IMR-90 (cell line): ENCODE measurements around the gene DSE. TPM values are rescaled to one million over a fixed set of nuclear protein-coding genes. Genes with fewer than 3 reads are reported as not detected.
A peak's percentile ranks its signal among the peaks of the same experiment; 100 is the strongest.

ENCODE experiments used
- ATAC-seq: fragments of 200-7000 bp; cut with Tn5 transposase; 2 replicates; pipeline ENCODE4 v1.9.1; 2020; ENCODE audit warnings: low read depth, mild to moderate bottlenecking, moderate library complexity
- BruUV-seq: library from RNA; stranded (reverse); fragments of 400-500 nt; replicated peaks from 2 replicates; lab custom pipeline; 2021; lab: Mats Ljungman, UMichigan
- CTCF ChIA-PET: fragments of 300-600 bp; formaldehyde crosslinking; extraction: SDS; loops from one replicate; lab custom pipeline; 2021; ENCODE audit warnings: antibody characterized with exemption; lab: Yijun Ruan, JAX
- POLR2A ChIA-PET: fragments of 300-600 bp; sonication (Branson Sonifier 250); formaldehyde crosslinking; loops from one replicate; lab custom pipeline; 2022; ENCODE audit warnings: antibody characterized with exemption; ENCODE audit not compliant: unreplicated experiment; lab: Charles Lee
- DNase-seq: peaks from one replicate; pipeline ENCODE4 v3.0.0; 2013
- H2AFZ ChIP-seq: replicated peaks from 2 replicates; pipeline ENCODE3; 2013; ENCODE audit warnings: low read length, mild to moderate bottlenecking; ENCODE audit not compliant: poor library complexity
- H2AK5ac ChIP-seq: 2 replicates; pipeline ENCODE4 v1.6.1; 2013; ENCODE audit warnings: low read depth, low read length, inconsistent platforms
- H2AK9ac ChIP-seq: replicated peaks from 2 replicates; pipeline ENCODE3; 2013; ENCODE audit warnings: mild to moderate bottlenecking, low read depth, low read length, moderate library complexity; ENCODE audit not compliant: poor library complexity
- H2BK120ac ChIP-seq: 2 replicates; pipeline ENCODE4 v1.6.1; 2013; ENCODE audit warnings: low read depth, low read length, inconsistent platforms
- H2BK15ac ChIP-seq: 3 replicates; pipeline ENCODE4 v1.6.1; 2013; ENCODE audit warnings: low read depth, low read length, inconsistent platforms
- H2BK20ac ChIP-seq: 2 replicates; pipeline ENCODE4 v1.6.1; 2013; ENCODE audit warnings: low read depth, mild to moderate bottlenecking, inconsistent platforms, low read length, moderate library complexity
- H2BK5ac ChIP-seq: 2 replicates; pipeline ENCODE4 v1.6.1; 2013; ENCODE audit warnings: mild to moderate bottlenecking, low read depth, low read length, inconsistent platforms; ENCODE audit not compliant: poor library complexity, severe bottlenecking
- H3K14ac ChIP-seq: replicated peaks from 2 replicates; pipeline ENCODE4 v1.6.1; 2013; ENCODE audit warnings: low read depth, low read length, inconsistent platforms
- H3K18ac ChIP-seq: 2 replicates; pipeline ENCODE4 v1.6.1; 2013; ENCODE audit warnings: low read depth, low read length, control low read depth
- H3K23ac ChIP-seq: 2 replicates; pipeline ENCODE4 v1.6.1; 2013; ENCODE audit warnings: low read depth, low read length, inconsistent platforms
- H3K27ac ChIP-seq: 2 replicates; pipeline ENCODE4 v1.5.1; 2013; ENCODE audit warnings: mild to moderate bottlenecking, control low read depth, low read length; ENCODE audit not compliant: insufficient read depth
- H3K27me3 ChIP-seq: 2 replicates; pipeline ENCODE4 v1.6.1; 2013; ENCODE audit warnings: low read length; ENCODE audit not compliant: control insufficient read depth, insufficient read depth
- H3K36me3 ChIP-seq: 2 replicates; pipeline ENCODE4 v1.6.1; 2013; ENCODE audit warnings: low read length, mixed read lengths; ENCODE audit not compliant: control insufficient read depth, insufficient read depth
- H3K4ac ChIP-seq: 2 replicates; pipeline ENCODE4 v1.6.1; 2013; ENCODE audit warnings: low read depth, low read length, inconsistent platforms
- H3K4me1 ChIP-seq: 2 replicates; pipeline ENCODE4 v1.6.1; 2013; ENCODE audit warnings: low read length, mixed read lengths; ENCODE audit not compliant: control insufficient read depth, insufficient read depth
- H3K4me2 ChIP-seq: 2 replicates; pipeline ENCODE4 v1.6.1; 2013; ENCODE audit warnings: low read depth, mild to moderate bottlenecking, control low read depth, low read length, moderate library complexity
- H3K4me3 ChIP-seq: 2 replicates; pipeline ENCODE4 v1.5.1; 2013; ENCODE audit warnings: low read depth, mild to moderate bottlenecking, control low read depth, low read length, moderate library complexity; ENCODE audit not compliant: insufficient read depth
- H3K56ac ChIP-seq: 2 replicates; pipeline ENCODE4 v1.6.1; 2013; ENCODE audit warnings: low read length, inconsistent platforms; ENCODE audit not compliant: insufficient read depth; ENCODE audit errors: extremely low read depth
- H3K79me1 ChIP-seq, 2 experiments: 2 replicates each; pipeline ENCODE4 v1.6.1; 2013; ENCODE audit warnings: low read length in 2 of 2, inconsistent platforms in 1 of 2, low read depth in 1 of 2
- H3K9ac ChIP-seq: 2 replicates; pipeline ENCODE4 v1.6.1; 2013; ENCODE audit warnings: low read depth, low read length, control low read depth
- H3K9me1 ChIP-seq: 2 replicates; pipeline ENCODE4 v1.6.1; 2013; ENCODE audit warnings: low read length, inconsistent platforms; ENCODE audit not compliant: insufficient read depth
- H3K9me3 ChIP-seq: 2 replicates; pipeline ENCODE4 v1.6.1; 2013; ENCODE audit warnings: low read length; ENCODE audit not compliant: control insufficient read depth, insufficient read depth
- H4K20me1 ChIP-seq: 2 replicates; pipeline ENCODE4 v1.6.1; 2013; ENCODE audit warnings: low read length, inconsistent platforms; ENCODE audit not compliant: insufficient read depth
- H4K5ac ChIP-seq: 2 replicates; pipeline ENCODE4 v1.6.1; 2013; ENCODE audit warnings: mild to moderate bottlenecking, low read depth, low read length, control low read depth
- H4K8ac ChIP-seq, 2 experiments: 2 replicates each; pipeline ENCODE4 v1.6.1; 2013; ENCODE audit warnings: low read depth in 2 of 2, low read length in 2 of 2, control low read depth in 1 of 2, inconsistent platforms in 1 of 2
- H4K91ac ChIP-seq: 2 replicates; pipeline ENCODE4 v1.6.1; 2013; ENCODE audit warnings: low read depth, low read length, inconsistent platforms; ENCODE audit not compliant: insufficient read depth
- BHLHE40 ChIP-seq: fragments of 150-350 bp; IDR thresholded peaks from 2 replicates; pipeline ENCODE4 v1.6.1; 2016; ENCODE audit warnings: mild to moderate bottlenecking, low read depth, low read length
- NFE2L2 ChIP-seq: fragments of 150-350 bp; IDR thresholded peaks from 2 replicates; pipeline ENCODE4 v1.6.1; 2016; ENCODE audit warnings: low read depth, mild to moderate bottlenecking, low read length
- RAD21 ChIP-seq: IDR thresholded peaks from 2 replicates; pipeline ENCODE4 v1.6.1; 2012; ENCODE audit warnings: low read length, improper control_type of control experiment
- WGBS, 2 experiments: methylation state at CpG; one replicate each; pipeline versions ENCODE4 v1.1.5 to v1.1.7; 2013; ENCODE audit warnings: missing lambda C conversion rate in 2 of 2; ENCODE audit not compliant: insufficient read length in 1 of 2; ENCODE audit errors: extremely low coverage in 2 of 2; 5-methylcytosine and 5-hydroxymethylcytosine counted together
- dilution Hi-C: fragments of 300-500 bp; cut with HindIII; formaldehyde crosslinking; loops from one replicate; pipeline ENCODE4 v1.14.3; 2018; ENCODE audit warnings: low sequenced_read_pairs; ENCODE audit not compliant: unreplicated experiment
- in situ Hi-C: fragments of 300-500 bp; cut with MboI; formaldehyde crosslinking; loops from 3 replicates; pipeline ENCODE4 v1.14.3; 2019; ENCODE audit warnings: low sequenced_read_pairs, inconsistent platforms, mixed read lengths
- intact Hi-C: fragments of 100-400 bp; cut with micrococcal nuclease; formaldehyde crosslinking; loops from 2 replicates; pipeline ENCODE4 v1.10.0; 2022
- polyA plus RNA-seq, 3 experiments: library from polyadenylated mRNA; depleted of rRNA; stranded (reverse); fragments of >200 nt; gene quantifications; 2 replicates each; pipeline ENCODE4 v1.2.3, GENCODE V29; 2012; ENCODE audit warnings: low replicate concordance in 1 of 3
- total RNA-seq: library from RNA; depleted of rRNA; stranded (reverse); fragments of >200 nt; gene quantifications from 2 replicates; pipeline ENCODE4 v1.2.3, GENCODE V29; 2012

DSE gene
- total and polyA plus RNA-seq, 2 of the 4 experiments (the other 2 are of a cell fraction) = 48.0 to 154 TPM

GRCh38 chr6:116328528-116328903 lies 42.2 kb upstream of the DSE start:
- 0 out of 2 replicates have a peak overlapping the region, but pooled peaks have one; percentile 52 for H2BK20ac ChIP-seq
- H2BK5ac ChIP-seq = peak overlapping the region; percentile 42
- no peaks in the 10 kb centered on the region for H4K20me1 ChIP-seq
- H2BK120ac ChIP-seq = no peak overlapping the region
- peaks cover 1% of the 10 kb centered on the region; the same call in 1 of the 2 replicates for H3K4me1 ChIP-seq
- no peak overlapping the region for H2AK5ac ChIP-seq
- CTCF ChIA-PET = no interaction called here
- H3K14ac ChIP-seq = no peak overlapping the region
- ATAC-seq (peak; percentile 46), DNase-seq (peak; percentile 31)
- H3K4me3 ChIP-seq = no peak overlapping the region
- POLR2A ChIA-PET = no interaction called here
- TF ChIP-seq NFE2L2 = no peak
- TF ChIP-seq RAD21 = no peak
- TF ChIP-seq BHLHE40 = no peak
- H3K23ac ChIP-seq = no peak overlapping the region
- H3K9me3 ChIP-seq = peaks cover 2% of the 10 kb centered on the region; the same call in 1 of the 2 replicates
- H3K79me1 ChIP-seq = no peaks in the 10 kb centered on the region; a peak in 2 of 4 replicates
- no CpG with 5 or more reads among the region's 1 CpG for WGBS, 2 experiments
- H3K9me1 ChIP-seq = no peaks in the 10 kb centered on the region
- in situ Hi-C loops (no loop called here), intact Hi-C loops (no loop called here), dilution Hi-C loops (no loop called here)
- H3K36me3 ChIP-seq = no peaks in the 10 kb centered on the region
- no peak overlapping the region for H3K27ac ChIP-seq
- no peak overlapping the region for H4K5ac ChIP-seq
- H3K9ac ChIP-seq = no peak overlapping the region
- no peak overlapping the region for H2AK9ac ChIP-seq
- peak overlapping the region; percentile 12; the same call in 1 of the 2 replicates for H3K4me2 ChIP-seq
- H4K8ac ChIP-seq = peak overlapping the region in 1 of 2 experiments; percentile 36; a peak in 2 of 4 replicates
- H3K56ac ChIP-seq = no peak overlapping the region
- H2BK15ac ChIP-seq = no peak overlapping the region
- H4K91ac ChIP-seq = no peak overlapping the region
- BruUV-seq = no TSS peak
- H3K27me3 ChIP-seq = no peaks in the 10 kb centered on the region
- peak overlapping the region; percentile 38; the same call in 1 of the 2 replicates for H3K18ac ChIP-seq
- 0 out of 2 replicates have a peak overlapping the region, but pooled peaks have one; percentile 27 for H3K4ac ChIP-seq
- no peak overlapping the region for H2AFZ ChIP-seq
